ENCODE data around the gene FBXO33.
A peak's percentile ranks its signal among the peaks of the same experiment; 100 is the strongest.

Gene FBXO33

GRCh38 chr14:39395555-39396254 lies 36.5 kb downstream of the FBXO33 start:
- Histone ChIP-seq H3K9me3 (ENCODE audit: insufficient read depth, low read depth, low read length) (no peaks in the 10 kb centered on the region), H3K27ac (ENCODE audit: low read depth, low read length) (no peak overlapping the region), H3K4me1 (ENCODE audit: insufficient read depth, low read length) (no peaks in the 10 kb centered on the region), H3K4me3 (ENCODE audit: low read length) (no peak overlapping the region), H3K36me3 (ENCODE audit: insufficient read depth, low read length) (peaks cover 17% of the 10 kb centered on the region), H3K9ac (ENCODE audit: low read depth, low read length) (no peak overlapping the region), H3K27me3 (ENCODE audit: insufficient read depth, low read length) (no peaks in the 10 kb centered on the region)
- WGBS: 86% methylated on average over 2 of the region's 4 CpGs

GRCh38 chr14:39393289-39393688 lies 38.9 kb downstream of the FBXO33 start:
- Histone ChIP-seq H3K9me3 (ENCODE audit: insufficient read depth, low read depth, low read length) (no peaks in the 10 kb centered on the region), H3K9ac (ENCODE audit: low read depth, low read length) (no peak overlapping the region), H3K4me1 (ENCODE audit: insufficient read depth, low read length) (no peaks in the 10 kb centered on the region), H3K4me3 (ENCODE audit: low read length) (no peak overlapping the region), H3K36me3 (ENCODE audit: insufficient read depth, low read length) (peaks cover 5% of the 10 kb centered on the region; the same call in 1 of the 2 replicates), H3K27ac (ENCODE audit: low read depth, low read length) (no peak overlapping the region), H3K27me3 (ENCODE audit: insufficient read depth, low read length) (no peaks in the 10 kb centered on the region)
- no CpG with 5 or more reads among the region's 1 CpG for WGBS

- H3K27ac ChIP-seq (ENCODE audit: low read depth, low read length): no peak overlapping the region
- WGBS: 94% methylated on average over 4 of the region's 4 CpGs
Observed at GRCh38 chr14:39384177-39384576, 48.1 kb downstream of the FBXO33 start.

GRCh38 chr14:39383741-39384140 lies 48.5 kb downstream of the FBXO33 start:
- WGBS: 80% methylated on average over 1 of the region's 1 CpG
- Histone ChIP-seq H3K9ac (ENCODE audit: low read depth, low read length) (no peak overlapping the region), H3K27me3 (ENCODE audit: insufficient read depth, low read length) (no peaks in the 10 kb centered on the region), H3K36me3 (ENCODE audit: insufficient read depth, low read length) (no peaks in the 10 kb centered on the region), H3K4me1 (ENCODE audit: insufficient read depth, low read length) (no peaks in the 10 kb centered on the region), H3K9me3 (ENCODE audit: insufficient read depth, low read depth, low read length) (no peaks in the 10 kb centered on the region), H3K4me3 (ENCODE audit: low read length) (no peak overlapping the region), H3K27ac (ENCODE audit: low read depth, low read length) (no peak overlapping the region)

More at GRCh38 chr14:39384177-39384576, 48.1 kb downstream of the FBXO33 start:
- Histone ChIP-seq H3K9me3 (ENCODE audit: insufficient read depth, low read depth, low read length) (no peaks in the 10 kb centered on the region), H3K9ac (ENCODE audit: low read depth, low read length) (no peak overlapping the region), H3K27me3 (ENCODE audit: insufficient read depth, low read length) (no peaks in the 10 kb centered on the region), H3K4me3 (ENCODE audit: low read length) (no peak overlapping the region), H3K36me3 (ENCODE audit: insufficient read depth, low read length) (no peaks in the 10 kb centered on the region), H3K4me1 (ENCODE audit: insufficient read depth, low read length) (no peaks in the 10 kb centered on the region)

- Histone ChIP-seq H3K36me3 (ENCODE audit: insufficient read depth, low read length) (no peaks in the 10 kb centered on the region), H3K9ac (ENCODE audit: low read depth, low read length) (no peak overlapping the region), H3K4me3 (ENCODE audit: low read length) (no peak overlapping the region), H3K27me3 (ENCODE audit: insufficient read depth, low read length) (no peaks in the 10 kb centered on the region), H3K4me1 (ENCODE audit: insufficient read depth, low read length) (no peaks in the 10 kb centered on the region), H3K27ac (ENCODE audit: low read depth, low read length) (no peak overlapping the region), H3K9me3 (ENCODE audit: insufficient read depth, low read depth, low read length) (no peaks in the 10 kb centered on the region)
- WGBS: 100% methylated on average over 1 of the region's 1 CpG
Observed at GRCh38 chr14:39383026-39383660, 49.1 kb downstream of the FBXO33 start.

GRCh38 chr14:39382463-39382862 lies 49.8 kb downstream of the FBXO33 start:
- no peaks in the 10 kb centered on the region for H3K36me3 ChIP-seq (ENCODE audit: insufficient read depth, low read length)
- no peak overlapping the region for H3K9ac ChIP-seq (ENCODE audit: low read depth, low read length)
- no peak overlapping the region for H3K27ac ChIP-seq (ENCODE audit: low read depth, low read length)
- no peaks in the 10 kb centered on the region for H3K27me3 ChIP-seq (ENCODE audit: insufficient read depth, low read length)
- H3K4me1 ChIP-seq (ENCODE audit: insufficient read depth, low read length): no peaks in the 10 kb centered on the region; the same call in 1 of the 2 replicates
- no peak overlapping the region for H3K4me3 ChIP-seq (ENCODE audit: low read length)
- no peaks in the 10 kb centered on the region for H3K9me3 ChIP-seq (ENCODE audit: insufficient read depth, low read depth, low read length)
- 93% methylated on average over 3 of the region's 3 CpGs for WGBS

GRCh38 chr14:39381366-39381765 lies 50.9 kb downstream of the FBXO33 start:
- no peak overlapping the region for H3K27ac ChIP-seq (ENCODE audit: low read depth, low read length)
- peaks cover 9% of the 10 kb centered on the region for H3K4me1 ChIP-seq (ENCODE audit: insufficient read depth, low read length)
- H3K4me3 ChIP-seq (ENCODE audit: low read length): no peak overlapping the region
- H3K27me3 ChIP-seq (ENCODE audit: insufficient read depth, low read length): no peaks in the 10 kb centered on the region
- 96% methylated on average over 4 of the region's 4 CpGs for WGBS
- H3K36me3 ChIP-seq (ENCODE audit: insufficient read depth, low read length): no peaks in the 10 kb centered on the region
- no peaks in the 10 kb centered on the region for H3K9me3 ChIP-seq (ENCODE audit: insufficient read depth, low read depth, low read length)
- H3K9ac ChIP-seq (ENCODE audit: low read depth, low read length): no peak overlapping the region

- peak overlapping the region; percentile 61; the same call in 1 of the 2 replicates for H3K9ac ChIP-seq (ENCODE audit: low read depth, low read length)
- H3K27me3 ChIP-seq (ENCODE audit: insufficient read depth, low read length): no peaks in the 10 kb centered on the region
- no peaks in the 10 kb centered on the region for H3K9me3 ChIP-seq (ENCODE audit: insufficient read depth, low read depth, low read length)
- no peak overlapping the region for H3K4me3 ChIP-seq (ENCODE audit: low read length)
- peaks cover 10% of the 10 kb centered on the region for H3K4me1 ChIP-seq (ENCODE audit: insufficient read depth, low read length)
- no peaks in the 10 kb centered on the region for H3K36me3 ChIP-seq (ENCODE audit: insufficient read depth, low read length)
- peak overlapping the region; percentile 47; the same call in 1 of the 2 replicates for H3K27ac ChIP-seq (ENCODE audit: low read depth, low read length)
- WGBS: 80% methylated on average over 4 of the region's 4 CpGs
Observed at GRCh38 chr14:39376667-39377403, 55.4 kb downstream of the FBXO33 start.

GRCh38 chr14:39374851-39375250 lies 57.4 kb downstream of the FBXO33 start:
- Histone ChIP-seq H3K27me3 (ENCODE audit: insufficient read depth, low read length) (no peaks in the 10 kb centered on the region), H3K9ac (ENCODE audit: low read depth, low read length) (no peak overlapping the region), H3K4me3 (ENCODE audit: low read length) (no peak overlapping the region), H3K9me3 (ENCODE audit: insufficient read depth, low read depth, low read length) (no peaks in the 10 kb centered on the region), H3K27ac (ENCODE audit: low read depth, low read length) (no peak overlapping the region), H3K36me3 (ENCODE audit: insufficient read depth, low read length) (no peaks in the 10 kb centered on the region), H3K4me1 (ENCODE audit: insufficient read depth, low read length) (peaks cover 10% of the 10 kb centered on the region)

- no peaks in the 10 kb centered on the region for H3K9me3 ChIP-seq (ENCODE audit: insufficient read depth, low read depth, low read length)
- no peak overlapping the region for H3K9ac ChIP-seq (ENCODE audit: low read depth, low read length)
- no peak overlapping the region for H3K27ac ChIP-seq (ENCODE audit: low read depth, low read length)
- WGBS: 69% methylated on average over 1 of the region's 1 CpG
- H3K36me3 ChIP-seq (ENCODE audit: insufficient read depth, low read length): no peaks in the 10 kb centered on the region
- H3K4me3 ChIP-seq (ENCODE audit: low read length): no peak overlapping the region
- H3K27me3 ChIP-seq (ENCODE audit: insufficient read depth, low read length): no peaks in the 10 kb centered on the region
- H3K4me1 ChIP-seq (ENCODE audit: insufficient read depth, low read length): peaks cover 30% of the 10 kb centered on the region
Observed at GRCh38 chr14:39372656-39373055, 59.6 kb downstream of the FBXO33 start.

GRCh38 chr14:39370415-39370814 lies 61.8 kb downstream of the FBXO33 start:
- Histone ChIP-seq H3K9me3 (ENCODE audit: insufficient read depth, low read depth, low read length) (no peaks in the 10 kb centered on the region), H3K27ac (ENCODE audit: low read depth, low read length) (no peak overlapping the region), H3K36me3 (ENCODE audit: insufficient read depth, low read length) (no peaks in the 10 kb centered on the region), H3K4me1 (ENCODE audit: insufficient read depth, low read length) (peaks cover 28% of the 10 kb centered on the region), H3K27me3 (ENCODE audit: insufficient read depth, low read length) (no peaks in the 10 kb centered on the region), H3K9ac (ENCODE audit: low read depth, low read length) (no peak overlapping the region), H3K4me3 (ENCODE audit: low read length) (no peak overlapping the region)
- 94% methylated on average over 12 of the region's 12 CpGs for WGBS
